SK-N-SH treated with all-trans-retinoic acid at 6 μM for 48 hours (cell line): ENCODE results near the gene PSTPIP2.

Experiments
- ATAC-seq: fragments of 200-7000 bp; cut with Tn5 transposase; 3 replicates; pipeline ENCODE4 v1.9.1; 2020; ENCODE audit warnings: mild to moderate bottlenecking, moderate library complexity
- ARNTL ChIP-seq: fragments of 450-650 bp; formaldehyde crosslinking; IDR thresholded peaks from 2 replicates; pipeline ENCODE4 v1.5.0; 2020; ENCODE audit warnings: low read depth, mild to moderate bottlenecking, moderate library complexity, borderline replicate concordance
- CSDC2 ChIP-seq: fragments of 250-450 bp; sonication (Bioruptor Pico); IDR thresholded peaks from 2 replicates; pipeline ENCODE4 v1.5.0; 2020; ENCODE audit warnings: mild to moderate bottlenecking, moderate library complexity
- ESRRG ChIP-seq: fragments of 250-450 bp; sonication (Bioruptor Pico); IDR thresholded peaks from 2 replicates; pipeline ENCODE4 v1.6.1; 2021; ENCODE audit warnings: mild to moderate bottlenecking
- GLIS3 ChIP-seq: fragments of 250-450 bp; sonication (Bioruptor Pico); IDR thresholded peaks from 2 replicates; pipeline ENCODE4 v1.5.0; 2020; ENCODE audit warnings: mild to moderate bottlenecking, moderate library complexity
- ISL1 ChIP-seq: fragments of 250-450 bp; sonication (Bioruptor Pico); IDR thresholded peaks from 2 replicates; pipeline ENCODE4 v2.1.2; 2022; ENCODE audit warnings: mild to moderate bottlenecking, moderate library complexity
- OSR1 ChIP-seq: fragments of 250-450 bp; sonication (Bioruptor Pico); IDR thresholded peaks from 2 replicates; pipeline ENCODE4 v1.8.0; 2022; ENCODE audit warnings: moderate library complexity, mild to moderate bottlenecking, inconsistent platforms
- TCF4 ChIP-seq: fragments of 250-450 bp; sonication (Bioruptor Pico); IDR thresholded peaks from 2 replicates; pipeline ENCODE4 v1.8.0; 2021; ENCODE audit warnings: mild to moderate bottlenecking, moderate library complexity, borderline replicate concordance
- TOX ChIP-seq: fragments of 250-450 bp; sonication (Bioruptor Pico); IDR thresholded peaks from 2 replicates; pipeline ENCODE4 v1.8.0; 2021; ENCODE audit warnings: mild to moderate bottlenecking, moderate library complexity, borderline replicate concordance
- ZFP3 ChIP-seq: fragments of 250-450 bp; sonication (Bioruptor Pico); IDR thresholded peaks from 2 replicates; pipeline ENCODE4 v1.5.0; 2020; ENCODE audit warnings: mild to moderate bottlenecking, moderate library complexity
- ZFP30 ChIP-seq: fragments of 450-650 bp; formaldehyde crosslinking; IDR thresholded peaks from 2 replicates; pipeline ENCODE4 v1.5.0; 2022; ENCODE audit warnings: mild to moderate bottlenecking, moderate library complexity
- ZNF565 ChIP-seq: fragments of 450-650 bp; formaldehyde crosslinking; conservative IDR thresholded peaks from 2 replicates; pipeline ENCODE4 v1.5.0; 2020; ENCODE audit warnings: low read depth, mild to moderate bottlenecking, moderate library complexity
- ZNF70 ChIP-seq: fragments of 450-650 bp; formaldehyde crosslinking; IDR thresholded peaks from 2 replicates; pipeline ENCODE4 v1.5.0; 2020; ENCODE audit warnings: mild to moderate bottlenecking, moderate library complexity
- ZNF8 ChIP-seq: fragments of 450-650 bp; formaldehyde crosslinking; IDR thresholded peaks from 2 replicates; pipeline ENCODE4 v1.5.0; 2020; ENCODE audit warnings: mild to moderate bottlenecking, moderate library complexity
- TF ChIP-seq, protein P1 (sequence below): fragments of 250-450 bp; sonication (Bioruptor Pico); IDR thresholded peaks from 2 replicates; pipeline ENCODE4 v1.8.0; 2020; ENCODE audit warnings: mild to moderate bottlenecking, moderate library complexity, borderline replicate concordance
- TF ChIP-seq, protein P2 (sequence below): fragments of 250-450 bp; sonication (Bioruptor Pico); IDR thresholded peaks from 2 replicates; pipeline ENCODE4 v1.5.1; 2021; ENCODE audit warnings: mild to moderate bottlenecking, moderate library complexity
- TF ChIP-seq, protein P3 (sequence below): fragments of 250-450 bp; sonication (Bioruptor Pico); IDR thresholded peaks from 2 replicates; pipeline ENCODE4 v1.5.0; 2020; ENCODE audit warnings: mild to moderate bottlenecking, moderate library complexity
- TF ChIP-seq, protein P4 (sequence below): fragments of 250-450 bp; sonication (Bioruptor Pico); IDR thresholded peaks from 2 replicates; pipeline ENCODE4 v1.5.1; 2020; ENCODE audit warnings: low read depth, mild to moderate bottlenecking, moderate library complexity
- TF ChIP-seq, protein P5 (sequence below): fragments of 250-450 bp; sonication (Bioruptor Pico); IDR thresholded peaks from 2 replicates; pipeline ENCODE4 v1.8.0; 2021; ENCODE audit warnings: low read depth, mild to moderate bottlenecking, moderate library complexity, borderline replicate concordance

PSTPIP2 gene

DNA sequence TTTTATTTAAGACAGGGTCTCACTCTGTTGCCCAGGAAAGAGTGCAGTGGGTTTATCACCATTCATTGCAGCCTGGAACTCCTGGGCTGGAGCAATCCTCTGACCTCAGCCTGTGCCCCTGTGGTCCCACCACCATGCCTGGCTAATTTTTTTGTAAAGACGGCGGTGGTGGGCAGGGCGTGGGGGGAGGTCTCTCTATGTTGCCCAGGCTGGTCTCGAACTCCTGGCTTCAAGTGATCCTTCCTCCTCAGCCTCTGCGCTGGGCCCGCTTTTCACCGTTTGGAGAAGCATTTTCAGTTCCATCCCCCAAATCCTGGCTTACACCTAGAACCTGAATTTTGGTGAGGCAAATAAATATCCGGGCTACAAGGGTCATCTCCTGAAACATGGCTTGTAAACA, 27.4 kb upstream of the PSTPIP2 start:
- ATAC-seq = no peak
- TF ChIP-seq TCF4 (CRISPR knock-in tag) (no peak), ZNF565 (CRISPR knock-in tag) (no peak), ZFP30 (CRISPR knock-in tag) (no peak), ZNF70 (CRISPR knock-in tag) (no peak), OSR1 (no peak)
- TF ChIP-seq, protein P1, sequence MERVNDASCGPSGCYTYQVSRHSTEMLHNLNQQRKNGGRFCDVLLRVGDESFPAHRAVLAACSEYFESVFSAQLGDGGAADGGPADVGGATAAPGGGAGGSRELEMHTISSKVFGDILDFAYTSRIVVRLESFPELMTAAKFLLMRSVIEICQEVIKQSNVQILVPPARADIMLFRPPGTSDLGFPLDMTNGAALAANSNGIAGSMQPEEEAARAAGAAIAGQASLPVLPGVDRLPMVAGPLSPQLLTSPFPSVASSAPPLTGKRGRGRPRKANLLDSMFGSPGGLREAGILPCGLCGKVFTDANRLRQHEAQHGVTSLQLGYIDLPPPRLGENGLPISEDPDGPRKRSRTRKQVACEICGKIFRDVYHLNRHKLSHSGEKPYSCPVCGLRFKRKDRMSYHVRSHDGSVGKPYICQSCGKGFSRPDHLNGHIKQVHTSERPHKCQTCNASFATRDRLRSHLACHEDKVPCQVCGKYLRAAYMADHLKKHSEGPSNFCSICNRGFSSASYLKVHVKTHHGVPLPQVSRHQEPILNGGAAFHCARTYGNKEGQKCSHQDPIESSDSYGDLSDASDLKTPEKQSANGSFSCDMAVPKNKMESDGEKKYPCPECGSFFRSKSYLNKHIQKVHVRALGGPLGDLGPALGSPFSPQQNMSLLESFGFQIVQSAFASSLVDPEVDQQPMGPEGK (CRISPR knock-in tag) = no peak

DNA sequence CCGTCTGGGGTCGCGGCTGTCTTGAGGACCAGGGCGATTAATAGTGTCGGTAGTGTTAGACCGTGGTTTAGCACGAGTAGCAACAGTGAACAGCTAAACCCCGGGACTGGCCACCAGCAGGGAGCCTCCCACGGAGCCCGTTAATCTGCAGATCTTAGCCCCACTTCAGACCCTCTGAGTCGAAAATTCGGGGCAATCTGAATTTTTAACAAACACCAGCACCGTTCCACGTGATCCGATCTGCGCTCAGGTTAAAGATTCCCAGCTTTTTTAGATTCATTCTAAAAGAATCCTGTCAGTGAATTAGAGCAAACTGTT, 26.5 kb upstream of the PSTPIP2 start:
- ATAC-seq = no peak
- TF ChIP-seq, protein P2, sequence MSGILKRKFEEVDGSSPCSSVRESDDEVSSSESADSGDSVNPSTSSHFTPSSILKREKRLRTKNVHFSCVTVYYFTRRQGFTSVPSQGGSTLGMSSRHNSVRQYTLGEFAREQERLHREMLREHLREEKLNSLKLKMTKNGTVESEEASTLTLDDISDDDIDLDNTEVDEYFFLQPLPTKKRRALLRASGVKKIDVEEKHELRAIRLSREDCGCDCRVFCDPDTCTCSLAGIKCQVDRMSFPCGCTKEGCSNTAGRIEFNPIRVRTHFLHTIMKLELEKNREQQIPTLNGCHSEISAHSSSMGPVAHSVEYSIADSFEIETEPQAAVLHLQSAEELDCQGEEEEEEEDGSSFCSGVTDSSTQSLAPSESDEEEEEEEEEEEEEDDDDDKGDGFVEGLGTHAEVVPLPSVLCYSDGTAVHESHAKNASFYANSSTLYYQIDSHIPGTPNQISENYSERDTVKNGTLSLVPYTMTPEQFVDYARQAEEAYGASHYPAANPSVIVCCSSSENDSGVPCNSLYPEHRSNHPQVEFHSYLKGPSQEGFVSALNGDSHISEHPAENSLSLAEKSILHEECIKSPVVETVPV (CRISPR knock-in tag) = no peak
- TF ChIP-seq ISL1 (CRISPR knock-in tag) (no peak), CSDC2 (CRISPR knock-in tag) (0 out of 2 replicates have a peak, but pooled peaks have one; percentile 69), TCF4 (CRISPR knock-in tag) (0 out of 2 replicates have a peak, but pooled peaks have one; percentile 1)
- TF ChIP-seq, protein P3, sequence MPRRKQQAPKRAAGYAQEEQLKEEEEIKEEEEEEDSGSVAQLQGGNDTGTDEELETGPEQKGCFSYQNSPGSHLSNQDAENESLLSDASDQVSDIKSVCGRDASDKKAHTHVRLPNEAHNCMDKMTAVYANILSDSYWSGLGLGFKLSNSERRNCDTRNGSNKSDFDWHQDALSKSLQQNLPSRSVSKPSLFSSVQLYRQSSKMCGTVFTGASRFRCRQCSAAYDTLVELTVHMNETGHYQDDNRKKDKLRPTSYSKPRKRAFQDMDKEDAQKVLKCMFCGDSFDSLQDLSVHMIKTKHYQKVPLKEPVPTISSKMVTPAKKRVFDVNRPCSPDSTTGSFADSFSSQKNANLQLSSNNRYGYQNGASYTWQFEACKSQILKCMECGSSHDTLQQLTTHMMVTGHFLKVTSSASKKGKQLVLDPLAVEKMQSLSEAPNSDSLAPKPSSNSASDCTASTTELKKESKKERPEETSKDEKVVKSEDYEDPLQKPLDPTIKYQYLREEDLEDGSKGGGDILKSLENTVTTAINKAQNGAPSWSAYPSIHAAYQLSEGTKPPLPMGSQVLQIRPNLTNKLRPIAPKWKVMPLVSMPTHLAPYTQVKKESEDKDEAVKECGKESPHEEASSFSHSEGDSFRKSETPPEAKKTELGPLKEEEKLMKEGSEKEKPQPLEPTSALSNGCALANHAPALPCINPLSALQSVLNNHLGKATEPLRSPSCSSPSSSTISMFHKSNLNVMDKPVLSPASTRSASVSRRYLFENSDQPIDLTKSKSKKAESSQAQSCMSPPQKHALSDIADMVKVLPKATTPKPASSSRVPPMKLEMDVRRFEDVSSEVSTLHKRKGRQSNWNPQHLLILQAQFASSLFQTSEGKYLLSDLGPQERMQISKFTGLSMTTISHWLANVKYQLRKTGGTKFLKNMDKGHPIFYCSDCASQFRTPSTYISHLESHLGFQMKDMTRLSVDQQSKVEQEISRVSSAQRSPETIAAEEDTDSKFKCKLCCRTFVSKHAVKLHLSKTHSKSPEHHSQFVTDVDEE (CRISPR knock-in tag) = 0 out of 2 replicates have a peak, but pooled peaks have one; percentile 18

DNA sequence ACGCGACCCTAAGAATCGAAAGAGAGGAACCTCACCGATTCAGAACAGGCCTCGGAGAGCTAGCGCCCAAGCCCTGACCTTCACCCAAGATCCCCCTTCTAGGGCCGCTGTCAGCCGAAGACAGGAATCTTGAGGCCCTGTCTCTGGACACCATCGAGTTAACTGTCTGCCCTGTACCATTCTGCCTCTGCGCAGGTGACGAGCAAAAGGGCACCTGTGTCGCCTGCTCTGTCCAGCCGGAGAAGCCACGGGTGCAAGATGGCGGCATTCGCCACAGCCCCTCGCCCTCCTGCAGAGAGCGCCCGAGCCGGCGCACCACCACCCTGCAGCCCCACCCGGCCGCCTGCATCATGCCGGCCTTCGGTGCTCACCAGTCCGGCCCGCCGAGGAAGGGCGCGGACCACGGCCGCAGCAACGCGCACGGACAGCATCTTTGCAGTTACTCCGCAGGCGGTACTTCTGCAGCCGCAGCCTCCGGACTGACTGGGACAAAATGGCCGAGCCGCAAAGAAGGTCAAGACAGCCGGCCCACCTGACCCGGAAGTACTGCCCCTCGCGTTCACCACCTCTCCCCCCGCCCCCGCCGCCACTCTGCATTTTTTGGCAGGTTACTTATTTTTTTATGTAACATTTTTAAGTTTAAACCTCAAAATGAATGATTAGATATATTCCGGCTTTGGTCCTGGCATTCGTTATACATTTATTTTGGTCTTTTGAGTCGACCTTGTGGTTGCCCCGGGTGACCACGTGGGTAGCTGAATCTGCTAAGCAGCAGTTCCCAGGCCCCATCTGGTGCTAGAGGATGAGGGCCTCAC, 25.9 kb upstream of the PSTPIP2 start, which contains the start of gene ATP5F1A:
ATP5F1A (minus strand) TSS at position 496 of the 815 bp plus-strand sequence; CDS start at position 431, 65 bp downstream.
- ATAC-seq = peak; percentile 93
- peak; percentile 15; the same call in 1 of the 2 replicates for TF ChIP-seq TCF4 (CRISPR knock-in tag)
- TF ChIP-seq, protein P1 (CRISPR knock-in tag) = peak; percentile 28; the same call in 1 of the 2 replicates
- TF ChIP-seq, protein P4, sequence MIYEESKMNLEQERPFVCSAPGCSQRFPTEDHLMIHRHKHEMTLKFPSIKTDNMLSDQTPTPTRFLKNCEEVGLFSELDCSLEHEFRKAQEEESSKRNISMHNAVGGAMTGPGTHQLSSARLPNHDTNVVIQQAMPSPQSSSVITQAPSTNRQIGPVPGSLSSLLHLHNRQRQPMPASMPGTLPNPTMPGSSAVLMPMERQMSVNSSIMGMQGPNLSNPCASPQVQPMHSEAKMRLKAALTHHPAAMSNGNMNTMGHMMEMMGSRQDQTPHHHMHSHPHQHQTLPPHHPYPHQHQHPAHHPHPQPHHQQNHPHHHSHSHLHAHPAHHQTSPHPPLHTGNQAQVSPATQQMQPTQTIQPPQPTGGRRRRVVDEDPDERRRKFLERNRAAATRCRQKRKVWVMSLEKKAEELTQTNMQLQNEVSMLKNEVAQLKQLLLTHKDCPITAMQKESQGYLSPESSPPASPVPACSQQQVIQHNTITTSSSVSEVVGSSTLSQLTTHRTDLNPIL (CRISPR knock-in tag) = no peak

DNA sequence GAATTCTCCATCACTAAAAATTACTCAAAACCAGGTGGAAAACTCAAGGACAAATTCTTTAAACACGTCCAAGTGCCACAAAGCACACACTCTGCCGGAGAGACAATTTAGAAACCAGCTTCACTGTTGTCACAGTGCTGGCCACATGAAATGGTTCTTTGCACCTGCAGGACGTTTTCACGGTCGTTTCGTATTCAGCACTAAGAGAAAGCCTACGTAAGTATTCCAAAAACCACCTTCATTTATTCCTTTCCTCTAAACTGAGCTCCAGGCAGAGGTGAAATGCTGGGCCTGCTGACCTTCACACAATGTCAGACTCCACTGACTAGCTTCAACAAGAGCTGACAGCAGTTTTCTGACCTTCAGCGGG, 25.4 kb upstream of the PSTPIP2 start:
- ATAC-seq = no peak; the same call in 2 of the 3 replicates
- TF ChIP-seq ZNF8 (no peak), CSDC2 (CRISPR knock-in tag) (no peak), GLIS3 (CRISPR knock-in tag) (no peak), ZFP30 (CRISPR knock-in tag) (no peak), ZFP3 (CRISPR knock-in tag) (no peak), ARNTL (CRISPR knock-in tag) (no peak), ESRRG (no peak), OSR1 (no peak), TOX (CRISPR knock-in tag) (no peak)
- TF ChIP-seq, protein P5, sequence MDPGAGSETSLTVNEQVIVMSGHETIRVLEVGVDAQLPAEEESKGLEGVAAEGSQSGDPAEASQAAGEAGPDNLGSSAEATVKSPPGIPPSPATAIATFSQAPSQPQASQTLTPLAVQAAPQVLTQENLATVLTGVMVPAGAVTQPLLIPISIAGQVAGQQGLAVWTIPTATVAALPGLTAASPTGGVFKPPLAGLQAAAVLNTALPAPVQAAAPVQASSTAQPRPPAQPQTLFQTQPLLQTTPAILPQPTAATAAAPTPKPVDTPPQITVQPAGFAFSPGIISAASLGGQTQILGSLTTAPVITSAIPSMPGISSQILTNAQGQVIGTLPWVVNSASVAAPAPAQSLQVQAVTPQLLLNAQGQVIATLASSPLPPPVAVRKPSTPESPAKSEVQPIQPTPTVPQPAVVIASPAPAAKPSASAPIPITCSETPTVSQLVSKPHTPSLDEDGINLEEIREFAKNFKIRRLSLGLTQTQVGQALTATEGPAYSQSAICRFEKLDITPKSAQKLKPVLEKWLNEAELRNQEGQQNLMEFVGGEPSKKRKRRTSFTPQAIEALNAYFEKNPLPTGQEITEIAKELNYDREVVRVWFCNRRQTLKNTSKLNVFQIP (CRISPR knock-in tag) = no peak
- TF ChIP-seq, protein P2 (CRISPR knock-in tag) = no peak
- TF ChIP-seq, protein P3 (CRISPR knock-in tag) = no peak
